Hepatocyte (in vitro differentiated cells): ENCODE results near the gene FAM193B. TPM values are rescaled to one million over a fixed set of nuclear protein-coding genes. Genes with fewer than 3 reads are reported as not detected.

Experiments
- DNase-seq: peaks from one replicate; pipeline ENCODE4 v3.0.0-alpha.2; 2016; ENCODE audit warnings: low spot score
- H2AFZ ChIP-seq: fragments of 200-600 bp; sonication (generic); 2 replicates; pipeline ENCODE4 v1.6.0; 2016; ENCODE audit warnings: antibody characterized with exemption, mild to moderate bottlenecking
- H3K27ac ChIP-seq: fragments of 200-600 bp; sonication (generic); 2 replicates; pipeline ENCODE4 v1.5.1; 2016; ENCODE audit warnings: mild to moderate bottlenecking
- H3K27me3 ChIP-seq: fragments of 200-600 bp; sonication (generic); 2 replicates; pipeline ENCODE4 v1.6.1; 2016
- H3K36me3 ChIP-seq: fragments of 200-600 bp; sonication (generic); replicated peaks from 2 replicates; pipeline ENCODE4 v1.5.1; 2016; ENCODE audit warnings: low read depth; ENCODE audit not compliant: insufficient read depth
- H3K4me1 ChIP-seq: fragments of 200-600 bp; sonication (generic); 2 replicates; pipeline ENCODE4 v1.5.1; 2016; ENCODE audit warnings: mild to moderate bottlenecking, moderate library complexity; ENCODE audit not compliant: insufficient read depth
- H3K4me2 ChIP-seq: fragments of 200-600 bp; sonication (generic); 2 replicates; pipeline ENCODE4 v1.6.0; 2016
- H3K4me3 ChIP-seq: fragments of 200-600 bp; sonication (generic); 2 replicates; pipeline ENCODE4 v1.5.1; 2016; ENCODE audit warnings: mild to moderate bottlenecking
- H3K79me2 ChIP-seq: fragments of 200-600 bp; sonication (generic); 2 replicates; pipeline ENCODE4 v1.6.0; 2017; ENCODE audit warnings: mild to moderate bottlenecking
- H3K9me2 ChIP-seq: fragments of 200-600 bp; sonication (generic); replicated peaks from 2 replicates; pipeline ENCODE4 v1.6.0; 2017; ENCODE audit warnings: mild to moderate bottlenecking; ENCODE audit not compliant: insufficient read depth
- H3K9me3 ChIP-seq: fragments of 200-600 bp; sonication (generic); 2 replicates; pipeline ENCODE4 v1.5.1; 2016; ENCODE audit warnings: low read depth, mild to moderate bottlenecking
- H4K20me1 ChIP-seq: fragments of 200-600 bp; sonication (generic); 2 replicates; pipeline ENCODE4 v1.6.0; 2016; ENCODE audit warnings: mild to moderate bottlenecking; ENCODE audit not compliant: insufficient read depth, poor library complexity, severe bottlenecking
- CTCF ChIP-seq: fragments of 200-600 bp; sonication (generic); IDR thresholded peaks from 2 replicates; pipeline ENCODE4 v1.5.1; 2016; ENCODE audit warnings: antibody characterized with exemption, mild to moderate bottlenecking; ENCODE audit not compliant: poor library complexity
- EZH2 ChIP-seq: fragments of 200-600 bp; sonication (generic); IDR thresholded peaks from 2 replicates; pipeline ENCODE4 v1.6.1; 2016; ENCODE audit warnings: antibody characterized with exemption, mild to moderate bottlenecking, borderline replicate concordance
- EZH2phosphoT487 ChIP-seq: fragments of 200-600 bp; sonication (generic); IDR thresholded peaks from one replicate; pipeline ENCODE4 v1.6.1; 2018; ENCODE audit warnings: antibody characterized with exemption, mild to moderate bottlenecking, low read depth, moderate library complexity; ENCODE audit not compliant: unreplicated experiment, severe bottlenecking
- WGBS: methylation state at CpG from one replicate; pipeline ENCODE4 v1.1.6; 2016; ENCODE audit warnings: low lambda C conversion rate; ENCODE audit errors: missing lambda C conversion rate; 5-methylcytosine and 5-hydroxymethylcytosine counted together
- polyA plus RNA-seq: library from polyadenylated mRNA; unstranded; fragments of >200 nt; fragmentation: Nextera tagmentation; extraction: Ambion mirVana; gene quantifications from 2 replicates; pipeline ENCODE4 v1.2.1, GENCODE V29; 2016
- total RNA-seq: library from RNA; depleted of rRNA; stranded (reverse); fragments of >200 nt; gene quantifications from 2 replicates; pipeline ENCODE4 v1.2.3, GENCODE V29; 2014

FAM193B gene
- total and polyA plus RNA-seq, 2 experiments from 2014 or later: 67.6 to 76.1 TPM

GRCh38 chr5:177592010-177592834 lies 37.9 kb upstream of the FAM193B start, which contains the start of gene TMED9:
TMED9 (plus strand) TSS chr5:177592203; CDS start chr5:177592215, 12 bp downstream.
- peak within 1 kb of the TSS; percentile 94 for H3K4me2 ChIP-seq
- no peaks in the 10 kb centered on the region for H3K27me3 ChIP-seq
- peak within 1 kb of the TSS; percentile 97 for H3K4me3 ChIP-seq
- H3K27ac ChIP-seq: peak within 1 kb of the TSS; percentile 90
- no peaks in the 10 kb centered on the region for H3K9me2 ChIP-seq
- peak within 1 kb of the TSS; percentile 91 for H2AFZ ChIP-seq
- WGBS: 1% methylated on average over 57 of the region's 71 CpGs
- H3K79me2 ChIP-seq: peaks cover 18% of the 10 kb centered on the region
- no peaks in the 10 kb centered on the region for H4K20me1 ChIP-seq
- H3K36me3 ChIP-seq: no peaks in the 10 kb centered on the region
- H3K9me3 ChIP-seq: no peaks in the 10 kb centered on the region
- DNase-seq: peak; percentile 94
- TF ChIP-seq EZH2 (no peak), CTCF (no peak), EZH2phosphoT487 (no peak)
- peaks cover 11% of the 10 kb centered on the region for H3K4me1 ChIP-seq

GRCh38 chr5:177591690-177592009 lies 37.3 kb upstream of the FAM193B start:
- H3K9me3 ChIP-seq: no peaks in the 10 kb centered on the region
- WGBS: 27% methylated on average over 8 of the region's 8 CpGs
- H3K36me3 ChIP-seq: no peaks in the 10 kb centered on the region
- no peaks in the 10 kb centered on the region for H3K9me2 ChIP-seq
- no peaks in the 10 kb centered on the region for H3K27me3 ChIP-seq
- peak overlapping the region; percentile 72 for H2AFZ ChIP-seq
- no peak overlapping the region for H3K27ac ChIP-seq
- H3K79me2 ChIP-seq: peaks cover 18% of the 10 kb centered on the region
- no peak overlapping the region for H3K4me3 ChIP-seq
- no peak for DNase-seq
- no peak for TF ChIP-seq CTCF
- no peak for TF ChIP-seq EZH2
- no peak for TF ChIP-seq EZH2phosphoT487
- H3K4me2 ChIP-seq: peak overlapping the region; percentile 78
- no peaks in the 10 kb centered on the region for H4K20me1 ChIP-seq
- peaks cover 11% of the 10 kb centered on the region for H3K4me1 ChIP-seq

- Histone ChIP-seq H3K79me2 (peaks cover 18% of the 10 kb centered on the region), H4K20me1 (no peaks in the 10 kb centered on the region), H3K4me2 (no peak overlapping the region), H3K36me3 (no peaks in the 10 kb centered on the region), H3K9me2 (no peaks in the 10 kb centered on the region), H3K4me3 (no peak overlapping the region), H3K9me3 (no peaks in the 10 kb centered on the region), H3K4me1 (peaks cover 11% of the 10 kb centered on the region), H3K27ac (no peak overlapping the region), H2AFZ (no peak overlapping the region), H3K27me3 (no peaks in the 10 kb centered on the region)
- no peak for TF ChIP-seq CTCF
- no peak for TF ChIP-seq EZH2phosphoT487
- TF ChIP-seq EZH2: no peak
- DNase-seq: no peak
- 71% methylated on average over 1 of the region's 1 CpG for WGBS
Measured at GRCh38 chr5:177590406-177590805, 36.0 kb upstream of the FAM193B start.
